ENCODE measurements around the gene PKHD1. TPM values are rescaled to one million over a fixed set of nuclear protein-coding genes. Genes with fewer than 3 reads are reported as not detected.

PKHD1 gene
- total RNA-seq, 1 experiment from 2014 or later, result 0.40 TPM

DNA sequence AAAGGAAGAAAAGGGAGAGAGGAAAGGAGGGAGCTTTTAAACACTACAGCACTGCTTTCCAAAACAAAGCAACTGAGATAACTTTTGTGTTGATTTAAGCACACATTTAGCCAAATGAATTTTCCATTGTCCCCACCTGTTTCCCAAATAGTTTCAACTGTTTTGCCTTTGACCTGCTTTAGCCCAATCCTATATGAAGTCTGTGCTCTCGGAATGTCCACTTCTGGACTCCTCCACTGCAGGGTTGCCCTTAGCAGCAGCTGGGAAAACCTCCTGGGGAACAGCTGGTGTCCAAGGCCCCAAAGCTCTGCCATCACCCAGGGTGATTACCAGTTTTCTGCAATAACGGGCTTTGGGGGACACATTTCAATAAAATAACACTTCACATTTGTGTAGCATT lies 44.9 kb upstream of the PKHD1 start:
- DNase-seq (no peak), ATAC-seq (no peak)
- no peaks in the 10 kb centered on the region for H3K36me3 ChIP-seq (ENCODE audit: low read depth, low read length)
- H2AFZ ChIP-seq (ENCODE audit: low read length), result no peak overlapping the region
- no peaks in the 10 kb centered on the region for H4K20me1 ChIP-seq (ENCODE audit: low read length)
- no peaks in the 10 kb centered on the region for H3K79me2 ChIP-seq (ENCODE audit: low read length)
- H3K9me2 ChIP-seq (replicated peaks; ENCODE audit: low read length), result no peaks in the 10 kb centered on the region
- no peaks in the 10 kb centered on the region for H3K9me3 ChIP-seq (ENCODE audit: low read length)
- no peak overlapping the region for H3K4me2 ChIP-seq (ENCODE audit: low read length)
- intact Hi-C loops (cut with micrococcal nuclease), result no loop called here
- BruUV-seq (replicated peaks), result no TSS peak
- TF ChIP-seq EZH2phosphoT487 (IDR thresholded peaks at IDR 0.05; ENCODE audit: borderline replicate concordance, low read length) (no peak), EZH2 (IDR thresholded peaks at IDR 0.05; ENCODE audit: low read length, unreplicated experiment) (no peak)
- TF ChIP-seq, protein P1, sequence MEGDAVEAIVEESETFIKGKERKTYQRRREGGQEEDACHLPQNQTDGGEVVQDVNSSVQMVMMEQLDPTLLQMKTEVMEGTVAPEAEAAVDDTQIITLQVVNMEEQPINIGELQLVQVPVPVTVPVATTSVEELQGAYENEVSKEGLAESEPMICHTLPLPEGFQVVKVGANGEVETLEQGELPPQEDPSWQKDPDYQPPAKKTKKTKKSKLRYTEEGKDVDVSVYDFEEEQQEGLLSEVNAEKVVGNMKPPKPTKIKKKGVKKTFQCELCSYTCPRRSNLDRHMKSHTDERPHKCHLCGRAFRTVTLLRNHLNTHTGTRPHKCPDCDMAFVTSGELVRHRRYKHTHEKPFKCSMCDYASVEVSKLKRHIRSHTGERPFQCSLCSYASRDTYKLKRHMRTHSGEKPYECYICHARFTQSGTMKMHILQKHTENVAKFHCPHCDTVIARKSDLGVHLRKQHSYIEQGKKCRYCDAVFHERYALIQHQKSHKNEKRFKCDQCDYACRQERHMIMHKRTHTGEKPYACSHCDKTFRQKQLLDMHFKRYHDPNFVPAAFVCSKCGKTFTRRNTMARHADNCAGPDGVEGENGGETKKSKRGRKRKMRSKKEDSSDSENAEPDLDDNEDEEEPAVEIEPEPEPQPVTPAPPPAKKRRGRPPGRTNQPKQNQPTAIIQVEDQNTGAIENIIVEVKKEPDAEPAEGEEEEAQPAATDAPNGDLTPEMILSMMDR (conservative IDR thresholded peaks at IDR 0.05; ENCODE audit: low read depth, low read length), result no peak
- POLR2A ChIA-PET (ENCODE audit: unreplicated experiment), result no interaction called here
- H3K4me1 ChIP-seq (ENCODE audit: insufficient read depth, low read length), result no peaks in the 10 kb centered on the region
- no peaks in the 10 kb centered on the region for H3F3A ChIP-seq (ENCODE audit: low read length, unreplicated experiment)
- H3K27me3 ChIP-seq (ENCODE audit: low read length), result peaks cover 4% of the 10 kb centered on the region; the same call in 1 of the 2 replicates
- H3K4me3 ChIP-seq (ENCODE audit: low read length), result no peak overlapping the region
- H3K27ac ChIP-seq (ENCODE audit: low read length), result no peak overlapping the region
- CTCF ChIA-PET, result no interaction called here
- no peak overlapping the region for H3K9ac ChIP-seq (ENCODE audit: low read length)

DNA sequence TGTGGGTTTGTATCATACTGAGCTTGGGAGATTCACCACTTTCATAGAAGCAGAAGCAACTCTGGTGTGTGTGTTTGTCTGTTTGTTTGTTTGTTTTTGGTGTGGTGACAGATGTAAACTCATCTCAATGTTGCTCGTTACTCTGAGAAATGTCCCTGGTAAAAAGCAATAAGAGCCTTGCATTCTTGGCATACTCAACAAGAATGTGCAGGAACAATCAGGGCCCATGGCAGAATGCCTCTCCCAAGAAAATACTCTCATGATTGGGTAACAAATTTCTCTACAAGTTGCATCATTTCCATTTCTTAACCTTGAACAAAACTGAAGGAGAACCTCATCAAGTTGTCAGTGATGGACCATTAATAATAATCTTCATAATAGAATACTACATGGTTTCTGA lies 43.0 kb upstream of the PKHD1 start:
- no TSS peak for BruUV-seq (replicated peaks)
- no peak overlapping the region for H3K4me3 ChIP-seq (ENCODE audit: low read length)
- DNase-seq (no peak), ATAC-seq (no peak)
- H3F3A ChIP-seq (ENCODE audit: low read length, unreplicated experiment), result no peaks in the 10 kb centered on the region
- H3K79me2 ChIP-seq (ENCODE audit: low read length), result no peaks in the 10 kb centered on the region
- TF ChIP-seq, protein P1 (conservative IDR thresholded peaks at IDR 0.05; ENCODE audit: low read depth, low read length), result no peak
- TF ChIP-seq EZH2 (IDR thresholded peaks at IDR 0.05; ENCODE audit: low read length, unreplicated experiment), result no peak
- TF ChIP-seq EZH2phosphoT487 (IDR thresholded peaks at IDR 0.05; ENCODE audit: borderline replicate concordance, low read length), result no peak
- no peak overlapping the region for H3K27ac ChIP-seq (ENCODE audit: low read length)
- POLR2A ChIA-PET (ENCODE audit: unreplicated experiment), result no interaction called here
- H2AFZ ChIP-seq (ENCODE audit: low read length), result no peak overlapping the region
- no peaks in the 10 kb centered on the region for H4K20me1 ChIP-seq (ENCODE audit: low read length)
- H3K9me3 ChIP-seq (ENCODE audit: low read length), result no peaks in the 10 kb centered on the region
- intact Hi-C loops (cut with micrococcal nuclease), result no loop called here
- H3K9ac ChIP-seq (ENCODE audit: low read length), result no peak overlapping the region
- no peaks in the 10 kb centered on the region for H3K4me1 ChIP-seq (ENCODE audit: insufficient read depth, low read length)
- CTCF ChIA-PET, result no interaction called here
- H3K36me3 ChIP-seq (ENCODE audit: low read depth, low read length), result no peaks in the 10 kb centered on the region
- no peak overlapping the region for H3K4me2 ChIP-seq (ENCODE audit: low read length)
- H3K9me2 ChIP-seq (replicated peaks; ENCODE audit: low read length), result no peaks in the 10 kb centered on the region
- peaks cover 6% of the 10 kb centered on the region; the same call in 1 of the 2 replicates for H3K27me3 ChIP-seq (ENCODE audit: low read length)

DNA sequence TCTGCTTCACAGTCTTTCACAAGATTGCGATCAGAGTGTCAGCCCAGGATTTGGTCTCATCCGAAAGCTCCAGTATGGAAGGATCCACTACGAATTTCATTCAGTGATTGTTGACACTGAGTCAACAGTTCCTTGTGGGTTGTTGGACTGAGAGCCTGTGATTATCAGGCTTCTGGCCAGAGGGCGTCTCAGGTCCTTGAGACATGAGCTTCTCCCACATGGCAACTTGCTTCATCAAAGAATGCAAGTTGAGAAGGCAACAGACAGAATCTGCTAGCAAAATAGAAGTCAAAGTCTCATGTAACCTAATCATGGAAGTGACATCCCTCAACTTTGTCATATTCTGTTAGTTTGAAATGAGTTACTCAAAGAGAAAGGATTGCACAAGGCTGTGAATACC lies 40.5 kb upstream of the PKHD1 start:
- Histone ChIP-seq H3K79me2 (ENCODE audit: low read length) (no peaks in the 10 kb centered on the region), H3K4me3 (ENCODE audit: low read length) (no peak overlapping the region), H3K36me3 (ENCODE audit: low read depth, low read length) (no peaks in the 10 kb centered on the region), H3K9me2 (replicated peaks; ENCODE audit: low read length) (no peaks in the 10 kb centered on the region), H4K20me1 (ENCODE audit: low read length) (no peaks in the 10 kb centered on the region), H3K4me2 (ENCODE audit: low read length) (no peak overlapping the region), H3K4me1 (ENCODE audit: insufficient read depth, low read length) (no peaks in the 10 kb centered on the region), H2AFZ (ENCODE audit: low read length) (no peak overlapping the region), H3F3A (ENCODE audit: low read length, unreplicated experiment) (no peaks in the 10 kb centered on the region), H3K27ac (ENCODE audit: low read length) (no peak overlapping the region), H3K27me3 (ENCODE audit: low read length) (peaks cover 6% of the 10 kb centered on the region; the same call in 1 of the 2 replicates), H3K9me3 (ENCODE audit: low read length) (no peaks in the 10 kb centered on the region), H3K9ac (ENCODE audit: low read length) (no peak overlapping the region)
- ChIA-PET POLR2A (ENCODE audit: unreplicated experiment) (no interaction called here), CTCF (no interaction called here)
- ATAC-seq (no peak), DNase-seq (no peak)
- intact Hi-C loops (cut with micrococcal nuclease), result no loop called here
- BruUV-seq (replicated peaks), result no TSS peak
- TF ChIP-seq, protein P1 (conservative IDR thresholded peaks at IDR 0.05; ENCODE audit: low read depth, low read length), result no peak
- TF ChIP-seq EZH2 (IDR thresholded peaks at IDR 0.05; ENCODE audit: low read length, unreplicated experiment) (no peak), EZH2phosphoT487 (IDR thresholded peaks at IDR 0.05; ENCODE audit: borderline replicate concordance, low read length) (no peak)
